Neural cell (in vitro differentiated cells): ENCODE results near the gene PTPRD. TPM values are rescaled to one million over a fixed set of nuclear protein-coding genes. Genes with fewer than 3 reads are reported as not detected.

Experiments
- H2AFZ ChIP-seq: fragments of 200-600, 300-800 bp; sonication (generic), shearing (Covaris generic); 2 replicates; pipeline ENCODE4 v1.6.0; 2014; ENCODE audit warnings: low read depth, mild to moderate bottlenecking, antibody characterized with exemption, low read length, moderate library complexity
- H3F3A ChIP-seq: fragments of 200-600 bp; shearing (Covaris generic); 2 replicates; pipeline ENCODE4 v1.6.1; 2016; ENCODE audit warnings: mild to moderate bottlenecking, moderate library complexity, mixed read lengths, antibody characterized with exemption, low read length; ENCODE audit not compliant: insufficient read depth, poor library complexity, severe bottlenecking
- H3K27ac ChIP-seq: fragments of 200-600, 300-800 bp; sonication (generic), shearing (Covaris generic); 2 replicates; pipeline ENCODE4 v1.5.1; 2014; ENCODE audit warnings: mild to moderate bottlenecking, low read length, moderate library complexity
- H3K27me3 ChIP-seq: fragments of 300-800, 200-600 bp; sonication (generic), shearing (Covaris generic); 2 replicates; pipeline ENCODE4 v1.6.0; 2014; ENCODE audit warnings: mild to moderate bottlenecking, low read depth, low read length, moderate library complexity; ENCODE audit not compliant: insufficient read depth
- H3K36me3 ChIP-seq: fragments of 300-800, 200-600 bp; sonication (generic), shearing (Covaris generic); 2 replicates; pipeline ENCODE4 v1.5.1; 2014; ENCODE audit warnings: mild to moderate bottlenecking, antibody characterized with exemption, low read length, moderate library complexity; ENCODE audit not compliant: insufficient read depth
- H3K4me2 ChIP-seq: fragments of 300-800, 200-600 bp; sonication (generic), shearing (Covaris generic); 2 replicates; pipeline ENCODE4 v1.6.0; 2014; ENCODE audit warnings: mild to moderate bottlenecking, low read length
- H3K4me3 ChIP-seq: fragments of 300-800, 200-600 bp; sonication (generic), shearing (Covaris generic); 2 replicates; pipeline ENCODE4 v1.5.1; 2014; ENCODE audit warnings: mild to moderate bottlenecking, low read length, moderate library complexity
- H3K79me2 ChIP-seq: fragments of 200-600 bp; shearing (Covaris generic); replicated peaks from 2 replicates; pipeline ENCODE4 v1.6.0; 2014; ENCODE audit warnings: mild to moderate bottlenecking, low read length, moderate library complexity; ENCODE audit not compliant: insufficient read depth
- H3K9ac ChIP-seq: fragments of 300-800, 200-600 bp; sonication (generic), shearing (Covaris generic); 2 replicates; pipeline ENCODE4 v1.6.1; 2016; ENCODE audit warnings: mild to moderate bottlenecking, low read length, mixed read lengths
- H3K9me2 ChIP-seq: fragments of 200-600 bp; shearing (Covaris generic); 2 replicates; pipeline ENCODE4 v1.6.1; 2016; ENCODE audit warnings: mild to moderate bottlenecking, low read length, mixed read lengths; ENCODE audit not compliant: insufficient read depth
- H3K9me3 ChIP-seq: fragments of 200-600, 300-800 bp; sonication (generic), shearing (Covaris generic); 2 replicates; pipeline ENCODE4 v1.6.1; 2016; ENCODE audit warnings: mild to moderate bottlenecking, mixed run types, low read length, moderate library complexity, mixed read lengths
- H4K20me1 ChIP-seq: fragments of 200-600 bp; shearing (Covaris generic); 2 replicates; pipeline ENCODE4 v1.6.1; 2016; ENCODE audit warnings: mild to moderate bottlenecking, mixed run types; ENCODE audit not compliant: insufficient read depth
- EP300 ChIP-seq: fragments of 450-650 bp; conservative IDR thresholded peaks from 2 replicates; pipeline ENCODE4 v1.6.1; 2014; ENCODE audit warnings: antibody characterized with exemption, mild to moderate bottlenecking, moderate library complexity; ENCODE audit not compliant: poor library complexity, severe bottlenecking
- EZH2 ChIP-seq: fragments of 200-600, 300-800 bp; shearing (Covaris generic), sonication (generic); IDR thresholded peaks from 2 replicates; pipeline ENCODE4 v1.6.1; 2014; ENCODE audit warnings: antibody characterized with exemption, low read length, borderline replicate concordance, mild to moderate bottlenecking; ENCODE audit not compliant: insufficient read depth, poor library complexity, severe bottlenecking
- MXI1 ChIP-seq: fragments of 450-650 bp; conservative IDR thresholded peaks from 2 replicates; pipeline ENCODE4 v1.6.1; 2014; ENCODE audit warnings: antibody characterized with exemption, mild to moderate bottlenecking; ENCODE audit not compliant: poor library complexity, severe bottlenecking
- POLR2AphosphoS5 ChIP-seq: IDR thresholded peaks from 2 replicates; pipeline ENCODE4 v1.6.1; 2012
- RAD21 ChIP-seq: fragments of 450-650 bp; conservative IDR thresholded peaks from 2 replicates; pipeline ENCODE4 v1.6.1; 2014; ENCODE audit warnings: antibody characterized with exemption, mild to moderate bottlenecking, moderate library complexity
- SMC3 ChIP-seq: fragments of 450-650 bp; conservative IDR thresholded peaks from 2 replicates; pipeline ENCODE4 v1.6.1; 2014; ENCODE audit warnings: antibody characterized with exemption, mild to moderate bottlenecking, moderate library complexity; ENCODE audit not compliant: poor library complexity
- TAF1 ChIP-seq: IDR thresholded peaks from 2 replicates; pipeline ENCODE4 v1.6.1; 2012; ENCODE audit warnings: low read depth
- polyA plus RNA-seq: library from polyadenylated mRNA; depleted of rRNA; stranded (reverse); fragments of >200 nt; gene quantifications from 2 replicates; pipeline ENCODE4 v1.2.3, GENCODE V29; 2014
- TF ChIP-seq, protein P1 (sequence below): fragments of 450-650 bp; IDR thresholded peaks from 2 replicates; pipeline ENCODE4 v1.5.1; 2014; ENCODE audit warnings: antibody characterized with exemption, mild to moderate bottlenecking, moderate library complexity; ENCODE audit not compliant: poor library complexity, severe bottlenecking
- TF ChIP-seq, protein P2 (sequence below): IDR thresholded peaks from 2 replicates; pipeline ENCODE4 v1.6.1; 2012; ENCODE audit warnings: borderline replicate concordance

The PTPRD gene
- polyA plus RNA-seq, 1 donor from 2014 or later = 143 TPM

DNA sequence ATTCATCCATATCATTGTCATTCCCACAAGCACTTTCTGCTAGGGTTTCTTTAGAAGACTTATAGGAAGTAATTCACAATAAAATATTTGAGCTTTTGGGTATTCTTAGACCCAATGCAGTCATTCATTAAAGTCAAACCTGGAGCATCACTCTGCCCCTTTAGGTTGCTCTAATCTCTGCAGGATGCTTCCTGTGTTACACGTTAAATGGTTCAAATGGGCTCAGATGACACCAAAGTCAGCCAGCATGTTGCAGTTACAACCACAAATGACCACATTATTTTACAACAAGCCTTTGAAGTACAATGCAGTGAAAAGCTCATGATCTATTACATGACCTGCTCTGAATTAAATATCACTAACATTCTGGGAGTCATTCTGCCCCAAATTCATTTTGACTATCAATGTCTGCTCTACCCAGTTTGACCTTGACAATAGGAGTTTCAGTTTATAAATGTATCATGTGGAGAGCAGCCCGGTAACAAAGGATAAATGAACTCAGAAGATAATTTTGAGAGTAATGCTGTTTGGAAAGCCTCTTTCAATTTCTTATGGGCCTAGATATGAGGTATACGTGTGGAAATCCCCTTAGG, 2144.7 kb downstream of the PTPRD start:
- Histone ChIP-seq H3K4me2 (no peak overlapping the region), H3K9me2 (no peaks in the 10 kb centered on the region), H4K20me1 (no peaks in the 10 kb centered on the region), H2AFZ (no peak overlapping the region), H3K79me2 (no peaks in the 10 kb centered on the region), H3K9ac (no peak overlapping the region), H3F3A (no peaks in the 10 kb centered on the region), H3K4me3 (no peak overlapping the region), H3K27me3 (no peaks in the 10 kb centered on the region), H3K27ac (no peak overlapping the region), H3K36me3 (peaks cover 5% of the 10 kb centered on the region), H3K9me3 (no peaks in the 10 kb centered on the region)
- no peak for TF ChIP-seq RAD21
- no peak for TF ChIP-seq EP300
- no peak for TF ChIP-seq MXI1
- no peak for TF ChIP-seq EZH2
- TF ChIP-seq SMC3 = no peak
- no peak for TF ChIP-seq TAF1
- TF ChIP-seq, protein P1, sequence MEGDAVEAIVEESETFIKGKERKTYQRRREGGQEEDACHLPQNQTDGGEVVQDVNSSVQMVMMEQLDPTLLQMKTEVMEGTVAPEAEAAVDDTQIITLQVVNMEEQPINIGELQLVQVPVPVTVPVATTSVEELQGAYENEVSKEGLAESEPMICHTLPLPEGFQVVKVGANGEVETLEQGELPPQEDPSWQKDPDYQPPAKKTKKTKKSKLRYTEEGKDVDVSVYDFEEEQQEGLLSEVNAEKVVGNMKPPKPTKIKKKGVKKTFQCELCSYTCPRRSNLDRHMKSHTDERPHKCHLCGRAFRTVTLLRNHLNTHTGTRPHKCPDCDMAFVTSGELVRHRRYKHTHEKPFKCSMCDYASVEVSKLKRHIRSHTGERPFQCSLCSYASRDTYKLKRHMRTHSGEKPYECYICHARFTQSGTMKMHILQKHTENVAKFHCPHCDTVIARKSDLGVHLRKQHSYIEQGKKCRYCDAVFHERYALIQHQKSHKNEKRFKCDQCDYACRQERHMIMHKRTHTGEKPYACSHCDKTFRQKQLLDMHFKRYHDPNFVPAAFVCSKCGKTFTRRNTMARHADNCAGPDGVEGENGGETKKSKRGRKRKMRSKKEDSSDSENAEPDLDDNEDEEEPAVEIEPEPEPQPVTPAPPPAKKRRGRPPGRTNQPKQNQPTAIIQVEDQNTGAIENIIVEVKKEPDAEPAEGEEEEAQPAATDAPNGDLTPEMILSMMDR = no peak
- TF ChIP-seq, protein P2, sequence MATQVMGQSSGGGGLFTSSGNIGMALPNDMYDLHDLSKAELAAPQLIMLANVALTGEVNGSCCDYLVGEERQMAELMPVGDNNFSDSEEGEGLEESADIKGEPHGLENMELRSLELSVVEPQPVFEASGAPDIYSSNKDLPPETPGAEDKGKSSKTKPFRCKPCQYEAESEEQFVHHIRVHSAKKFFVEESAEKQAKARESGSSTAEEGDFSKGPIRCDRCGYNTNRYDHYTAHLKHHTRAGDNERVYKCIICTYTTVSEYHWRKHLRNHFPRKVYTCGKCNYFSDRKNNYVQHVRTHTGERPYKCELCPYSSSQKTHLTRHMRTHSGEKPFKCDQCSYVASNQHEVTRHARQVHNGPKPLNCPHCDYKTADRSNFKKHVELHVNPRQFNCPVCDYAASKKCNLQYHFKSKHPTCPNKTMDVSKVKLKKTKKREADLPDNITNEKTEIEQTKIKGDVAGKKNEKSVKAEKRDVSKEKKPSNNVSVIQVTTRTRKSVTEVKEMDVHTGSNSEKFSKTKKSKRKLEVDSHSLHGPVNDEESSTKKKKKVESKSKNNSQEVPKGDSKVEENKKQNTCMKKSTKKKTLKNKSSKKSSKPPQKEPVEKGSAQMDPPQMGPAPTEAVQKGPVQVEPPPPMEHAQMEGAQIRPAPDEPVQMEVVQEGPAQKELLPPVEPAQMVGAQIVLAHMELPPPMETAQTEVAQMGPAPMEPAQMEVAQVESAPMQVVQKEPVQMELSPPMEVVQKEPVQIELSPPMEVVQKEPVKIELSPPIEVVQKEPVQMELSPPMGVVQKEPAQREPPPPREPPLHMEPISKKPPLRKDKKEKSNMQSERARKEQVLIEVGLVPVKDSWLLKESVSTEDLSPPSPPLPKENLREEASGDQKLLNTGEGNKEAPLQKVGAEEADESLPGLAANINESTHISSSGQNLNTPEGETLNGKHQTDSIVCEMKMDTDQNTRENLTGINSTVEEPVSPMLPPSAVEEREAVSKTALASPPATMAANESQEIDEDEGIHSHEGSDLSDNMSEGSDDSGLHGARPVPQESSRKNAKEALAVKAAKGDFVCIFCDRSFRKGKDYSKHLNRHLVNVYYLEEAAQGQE = no peak
- TF ChIP-seq POLR2AphosphoS5 = no peak

DNA sequence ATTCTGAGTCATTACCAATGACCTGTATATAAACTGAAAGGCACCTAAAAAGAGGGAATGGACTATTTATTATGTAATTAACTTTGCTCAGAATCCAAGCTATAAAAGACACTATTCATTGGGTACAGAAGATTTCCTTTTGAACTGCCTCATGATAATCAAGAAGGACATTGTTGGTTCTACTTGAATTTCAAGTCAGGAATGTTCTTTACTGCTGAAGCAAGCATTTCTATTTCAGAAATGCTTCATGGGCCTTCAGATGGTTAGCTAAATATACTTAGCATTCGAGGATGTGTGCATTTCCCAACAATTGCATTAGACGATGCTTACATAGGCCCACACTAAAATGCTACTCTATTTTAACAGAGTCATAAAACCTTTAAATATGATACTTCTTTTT, 2155.0 kb downstream of the PTPRD start:
- no peak overlapping the region for H3K4me3 ChIP-seq
- TF ChIP-seq, protein P2 = no peak
- TF ChIP-seq POLR2AphosphoS5 (no peak), EP300 (no peak), MXI1 (no peak), RAD21 (no peak), SMC3 (no peak), TAF1 (no peak), EZH2 (no peak)
- TF ChIP-seq, protein P1 = no peak

More for the DNA sequence above, 2155.0 kb downstream of the PTPRD start:
- Histone ChIP-seq H3K4me2 (no peak overlapping the region), H3K9me3 (no peaks in the 10 kb centered on the region), H3K9ac (no peak overlapping the region), H2AFZ (no peak overlapping the region), H4K20me1 (no peaks in the 10 kb centered on the region), H3K79me2 (no peaks in the 10 kb centered on the region), H3K9me2 (no peaks in the 10 kb centered on the region), H3K27ac (no peak overlapping the region), H3K36me3 (peaks cover 3% of the 10 kb centered on the region), H3F3A (no peaks in the 10 kb centered on the region), H3K27me3 (no peaks in the 10 kb centered on the region)
